ENCODE results near the gene TUSC2.
"Not testable (repeated sequence)": the region's sequence is repeated elsewhere in the genome, so short reads cannot be mapped to it uniquely, and the experiment has no call there.

Gene TUSC2

DNA sequence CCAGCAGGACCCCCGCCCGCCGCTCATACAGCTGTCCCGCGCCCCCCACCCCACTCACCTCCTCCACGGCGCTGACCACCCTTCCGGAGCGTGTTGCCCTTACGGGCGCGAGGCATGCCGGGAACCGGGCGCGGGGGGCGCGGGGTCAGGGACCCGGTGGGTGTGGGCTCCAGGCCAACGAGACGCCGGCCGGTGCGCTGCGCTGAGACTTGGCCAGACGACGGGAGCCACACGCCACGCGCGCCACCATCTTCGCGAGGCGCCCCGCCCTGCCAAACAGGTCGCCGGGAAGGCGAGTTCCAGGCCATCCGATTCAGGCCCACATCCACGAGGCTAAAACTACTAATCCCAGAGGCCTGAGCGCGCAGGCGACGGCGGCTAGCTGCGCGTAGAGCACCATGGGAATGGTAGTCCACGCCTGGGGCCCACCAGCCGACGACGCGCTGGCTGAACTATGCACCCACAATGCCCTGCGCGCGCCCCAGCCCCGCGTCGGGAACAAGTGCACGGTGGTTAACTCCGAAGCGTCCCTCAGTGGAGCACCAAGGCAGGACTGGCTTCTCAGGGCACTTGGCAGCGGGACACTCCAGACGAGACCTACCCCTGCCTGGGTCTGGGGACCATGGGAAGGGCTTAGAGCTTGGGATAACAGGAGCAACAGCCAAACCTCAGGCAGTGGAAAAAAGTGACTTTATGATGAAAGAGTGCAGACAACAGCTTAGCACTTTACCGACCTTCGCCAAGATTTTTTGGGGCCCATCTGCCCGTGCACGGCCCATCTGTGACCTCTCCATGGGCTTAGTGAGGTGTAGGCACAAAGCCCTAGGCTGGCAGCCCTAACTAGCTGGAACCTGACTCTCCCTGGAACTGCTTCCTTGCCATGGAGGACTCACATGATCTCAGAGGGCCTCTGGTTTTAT, 35.6 kb downstream of the TUSC2 start, which contains the start of gene IFRD2:
Gene IFRD2, minus strand, starts transcription at position 271 of the 920 bp plus-strand sequence. Its CDS starts 155 bp downstream, at position 116.
- no peak for TF ChIP-seq ZFX (IDR thresholded peaks at IDR 0.05; ENCODE audit: borderline replicate concordance)
- TF ChIP-seq, protein P1, sequence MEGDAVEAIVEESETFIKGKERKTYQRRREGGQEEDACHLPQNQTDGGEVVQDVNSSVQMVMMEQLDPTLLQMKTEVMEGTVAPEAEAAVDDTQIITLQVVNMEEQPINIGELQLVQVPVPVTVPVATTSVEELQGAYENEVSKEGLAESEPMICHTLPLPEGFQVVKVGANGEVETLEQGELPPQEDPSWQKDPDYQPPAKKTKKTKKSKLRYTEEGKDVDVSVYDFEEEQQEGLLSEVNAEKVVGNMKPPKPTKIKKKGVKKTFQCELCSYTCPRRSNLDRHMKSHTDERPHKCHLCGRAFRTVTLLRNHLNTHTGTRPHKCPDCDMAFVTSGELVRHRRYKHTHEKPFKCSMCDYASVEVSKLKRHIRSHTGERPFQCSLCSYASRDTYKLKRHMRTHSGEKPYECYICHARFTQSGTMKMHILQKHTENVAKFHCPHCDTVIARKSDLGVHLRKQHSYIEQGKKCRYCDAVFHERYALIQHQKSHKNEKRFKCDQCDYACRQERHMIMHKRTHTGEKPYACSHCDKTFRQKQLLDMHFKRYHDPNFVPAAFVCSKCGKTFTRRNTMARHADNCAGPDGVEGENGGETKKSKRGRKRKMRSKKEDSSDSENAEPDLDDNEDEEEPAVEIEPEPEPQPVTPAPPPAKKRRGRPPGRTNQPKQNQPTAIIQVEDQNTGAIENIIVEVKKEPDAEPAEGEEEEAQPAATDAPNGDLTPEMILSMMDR (IDR thresholded peaks at IDR 0.05): no peak
- peak within 1 kb of the TSS; percentile 89 for H3K27ac ChIP-seq

DNA sequence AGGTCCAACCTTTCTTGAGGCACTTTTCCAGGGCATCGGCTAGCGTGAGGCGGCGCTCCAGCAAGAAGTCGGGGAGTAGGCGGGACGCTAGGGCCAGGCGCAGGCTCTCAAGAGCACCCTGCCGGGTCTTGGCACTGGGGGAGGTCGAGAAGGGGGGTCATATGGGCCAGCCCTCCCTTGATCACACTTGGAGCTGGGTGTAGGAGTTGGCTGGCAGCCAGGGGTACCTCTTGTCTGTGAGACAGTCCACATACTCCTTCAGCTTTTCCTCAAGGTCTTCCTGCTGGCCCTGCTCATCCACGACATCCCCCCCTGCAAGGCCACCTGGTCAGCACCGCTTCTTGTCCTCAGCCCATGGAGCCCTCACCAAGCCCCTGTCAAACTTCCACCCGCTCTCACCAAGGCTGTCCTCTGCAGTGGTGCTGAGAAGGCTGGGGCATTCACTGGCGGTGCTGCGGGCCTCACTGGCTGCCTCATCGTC, 37.8 kb downstream of the TUSC2 start:
- peak overlapping the region; percentile 89; the same call in 1 of the 2 replicates for H3K27ac ChIP-seq
- TF ChIP-seq, protein P1 (IDR thresholded peaks at IDR 0.05): no peak
- TF ChIP-seq ZFX (IDR thresholded peaks at IDR 0.05; ENCODE audit: borderline replicate concordance): no peak

DNA sequence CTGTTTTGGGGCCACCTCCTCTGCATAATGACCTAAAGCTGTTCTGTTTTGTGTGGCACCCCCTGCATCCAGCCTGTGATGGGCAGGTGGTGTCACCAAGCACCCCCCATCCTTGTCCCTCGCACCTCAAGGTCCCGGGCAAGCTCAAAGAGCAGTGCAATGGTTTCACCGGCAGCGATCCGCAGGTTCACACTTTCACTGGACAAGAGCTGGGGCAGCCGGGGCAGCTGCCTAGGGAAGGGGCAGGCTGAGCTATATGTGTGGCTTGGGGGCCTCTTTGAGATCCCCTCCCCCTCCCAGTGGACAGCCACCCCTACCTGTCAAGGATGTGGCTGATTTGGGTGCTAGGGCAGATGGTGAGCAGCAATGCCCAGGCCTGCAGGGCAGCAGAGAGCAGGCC, 38.9 kb downstream of the TUSC2 start:
- TF ChIP-seq ZFX (IDR thresholded peaks at IDR 0.05; ENCODE audit: borderline replicate concordance): no peak
- TF ChIP-seq, protein P1 (IDR thresholded peaks at IDR 0.05): no peak
- no peak overlapping the region for H3K27ac ChIP-seq

DNA sequence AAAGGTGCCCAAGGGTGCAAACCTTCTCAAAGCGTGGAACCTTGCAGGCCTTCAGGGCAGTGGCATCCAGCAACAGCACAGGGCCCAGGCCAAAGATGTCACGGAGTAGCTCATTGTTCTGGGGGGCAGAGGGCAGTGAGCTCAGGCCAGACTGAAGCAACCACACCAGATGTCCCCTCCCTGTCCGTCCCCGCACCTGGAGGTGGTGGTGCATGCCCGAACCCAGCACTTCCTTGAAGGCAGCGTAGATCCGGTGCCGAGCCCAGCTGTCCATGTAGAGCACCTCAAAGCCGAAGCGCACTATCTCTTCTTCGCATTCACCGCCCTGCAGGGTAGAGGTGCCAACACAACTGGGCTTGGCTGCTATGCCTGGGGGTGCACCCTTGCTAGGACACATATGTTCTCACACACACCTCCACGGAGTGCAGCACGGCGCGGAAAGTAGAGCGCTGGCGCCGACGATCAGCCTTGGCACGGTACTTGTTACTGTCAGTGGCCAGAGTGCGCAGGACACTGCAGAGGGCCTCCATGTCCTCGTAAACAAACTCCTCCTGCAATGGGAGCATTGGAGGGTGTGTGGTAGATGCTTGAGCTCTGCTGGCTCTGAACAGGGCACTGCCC, 39.5 kb downstream of the TUSC2 start:
- no peak for TF ChIP-seq ZFX (IDR thresholded peaks at IDR 0.05; ENCODE audit: borderline replicate concordance)
- TF ChIP-seq, protein P1 (IDR thresholded peaks at IDR 0.05): no peak

DNA sequence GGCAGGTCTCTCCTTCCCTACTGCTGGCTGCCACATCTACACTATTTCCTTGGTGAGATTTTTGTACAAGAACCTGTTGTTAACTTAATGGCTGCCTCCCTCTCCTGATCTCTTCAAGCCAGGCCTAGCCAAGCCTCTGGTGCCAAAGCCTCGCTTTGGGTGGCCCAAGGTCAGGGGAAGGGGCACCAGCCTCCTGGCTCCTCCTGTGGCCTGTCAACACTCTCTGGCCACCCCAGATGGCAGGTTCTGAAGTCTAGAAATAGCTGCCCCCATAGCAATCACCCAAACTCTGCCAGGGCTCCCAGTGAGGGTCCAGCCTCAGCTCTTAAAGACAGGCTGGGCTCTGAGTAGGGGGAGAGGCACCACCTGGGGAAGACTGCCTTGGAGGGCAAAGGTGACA, 40.8 kb downstream of the TUSC2 start:
- TF ChIP-seq, protein P1 (IDR thresholded peaks at IDR 0.05): no peak
- TF ChIP-seq ZFX (IDR thresholded peaks at IDR 0.05; ENCODE audit: borderline replicate concordance): no peak
- no peak overlapping the region for H3K27ac ChIP-seq

More for the DNA sequence above, 39.5 kb downstream of the TUSC2 start:
- H3K27ac ChIP-seq: no peak overlapping the region

DNA sequence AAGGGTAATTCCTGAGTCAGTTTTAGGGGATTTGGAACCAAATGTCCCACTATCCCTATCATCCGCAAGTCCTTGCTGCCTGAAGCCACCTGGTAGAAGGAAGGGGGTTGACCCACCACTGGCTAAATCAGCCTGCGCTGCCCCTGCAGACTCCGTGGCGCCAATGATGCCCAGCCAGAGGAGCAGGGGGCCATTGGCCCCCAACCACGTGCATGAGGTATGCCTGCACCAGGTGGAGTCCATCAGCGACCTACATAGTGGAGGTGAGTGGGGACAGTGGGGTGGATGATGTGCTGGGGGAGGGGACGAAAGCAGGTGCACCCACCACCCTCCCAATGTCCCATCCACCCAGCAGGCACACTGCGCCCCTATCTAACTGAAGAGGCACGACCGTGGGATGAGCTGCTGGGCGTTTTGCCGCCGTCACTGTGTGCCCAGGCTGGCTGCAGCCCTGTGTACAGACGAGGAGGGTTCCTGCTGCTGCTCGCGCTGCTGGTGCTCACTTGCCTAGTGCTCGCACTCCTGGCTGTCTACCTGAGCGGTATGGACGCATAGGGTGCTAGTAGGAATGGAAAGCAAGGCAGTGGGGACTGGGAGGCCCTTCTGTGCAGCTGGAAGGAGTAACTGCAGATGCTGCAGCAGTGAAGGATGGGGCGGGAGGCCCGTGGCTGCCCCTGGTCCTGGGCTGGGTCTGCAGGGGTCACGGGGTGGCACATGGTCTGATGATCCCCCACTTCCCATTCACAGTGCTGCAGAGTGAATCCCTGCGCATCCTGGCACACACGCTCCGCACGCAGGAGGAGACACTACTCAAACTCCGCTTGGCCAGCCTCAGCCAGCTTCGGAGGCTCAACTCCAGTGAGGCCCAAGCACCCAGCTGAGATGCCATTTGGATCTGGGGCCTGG, 41.4 kb downstream of the TUSC2 start:
- no peak for TF ChIP-seq ZFX (IDR thresholded peaks at IDR 0.05; ENCODE audit: borderline replicate concordance)
- TF ChIP-seq, protein P1 (IDR thresholded peaks at IDR 0.05): no peak
- no peak overlapping the region for H3K27ac ChIP-seq

DNA sequence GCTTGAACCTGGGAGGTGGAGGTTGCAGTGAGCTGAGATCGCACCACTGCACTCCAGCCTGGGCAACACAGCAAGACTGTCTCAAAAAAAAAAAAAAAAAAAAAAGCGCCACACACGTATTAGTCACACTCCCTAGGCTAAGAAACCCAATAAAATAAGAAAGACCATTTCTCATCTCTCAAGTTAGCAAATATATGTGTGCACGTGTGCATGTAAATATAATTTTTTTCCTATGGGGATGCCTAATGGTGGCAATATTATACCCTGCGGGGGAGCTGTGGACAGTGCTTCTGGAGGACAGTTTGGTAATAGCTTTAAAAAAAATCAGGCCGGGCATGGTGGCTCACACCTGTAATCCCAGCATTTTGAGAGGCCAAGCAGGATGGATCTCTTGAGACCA, 43.9 kb downstream of the TUSC2 start:
- not testable (repeated sequence) for H3K27ac ChIP-seq
